ENCODE measurements around the gene TMEM132C.

DNA sequence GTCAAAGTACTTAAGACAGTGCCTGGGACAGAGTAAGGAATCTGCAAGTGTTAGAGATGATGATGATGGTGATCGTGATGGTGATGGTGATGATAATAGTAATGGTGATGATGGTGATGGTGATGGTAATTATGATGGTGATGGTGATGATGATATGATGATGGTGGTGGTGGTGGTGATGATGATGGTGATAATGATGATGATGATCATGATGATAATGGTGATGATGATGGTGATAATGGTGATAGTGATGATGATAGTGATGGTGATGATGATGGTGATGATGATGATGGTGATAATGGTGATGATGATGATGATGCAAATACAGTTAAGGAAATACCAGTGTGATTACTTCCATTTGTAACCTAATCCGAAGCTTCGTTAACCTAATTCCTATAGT is 5.2 kb upstream of the TMEM132C start:
- TF ChIP-seq CTCF (conservative IDR thresholded peaks at IDR 0.05; ENCODE audit: low read depth, low read length) (no peak), EZH2 (IDR thresholded peaks at IDR 0.05; ENCODE audit: low read length, unreplicated experiment) (no peak)
